Caco-2 (cell line): ENCODE data around the gene ZAR1. TPM values are rescaled to one million over a fixed set of nuclear protein-coding genes. Genes with fewer than 3 reads are reported as not detected.
"Not testable (repeated sequence)": the region's sequence is repeated elsewhere in the genome, so short reads cannot be mapped to it uniquely, and the experiment has no call there.

Source experiments
- BruUV-seq: library from RNA; stranded (reverse); fragments of 400-500 nt; replicated peaks from 2 replicates; lab custom pipeline; 2021; lab: Mats Ljungman, UMichigan
- CTCF ChIA-PET: fragments of 300-600 bp; sonication (Branson Sonifier 250); formaldehyde crosslinking; loops from one replicate; lab custom pipeline; 2022; ENCODE audit warnings: antibody characterized with exemption; lab: Charles Lee
- POLR2A ChIA-PET: fragments of 300-600 bp; sonication (Branson Sonifier 250); formaldehyde crosslinking; loops from one replicate; lab custom pipeline; 2022; ENCODE audit warnings: antibody characterized with exemption; lab: Charles Lee
- DNase-seq, 2 experiments: peaks; one replicate each; pipeline versions ENCODE4 v3.0.0 to v3.0.0-alpha.2; 2020 to 2022
- H3K27me3 ChIP-seq: replicated peaks from 2 replicates; pipeline ENCODE4 v1.6.0; 2011; ENCODE audit warnings: low read length; ENCODE audit not compliant: control insufficient read depth, insufficient read depth
- H3K36me3 ChIP-seq: 2 replicates; pipeline ENCODE4 v1.5.1; 2011; ENCODE audit warnings: low read length; ENCODE audit not compliant: control insufficient read depth, insufficient read depth
- H3K4me1 ChIP-seq: fragments of 250-450 bp; sonication (Bioruptor Pico); 2 replicates; pipeline ENCODE4 v1.5.1; 2020; ENCODE audit warnings: mild to moderate bottlenecking
- H3K4me3 ChIP-seq: 2 replicates; pipeline ENCODE4 v1.5.1; 2011; ENCODE audit warnings: low read depth, mild to moderate bottlenecking, control low read depth, low read length
- H3K9me3 ChIP-seq: fragments of 250-450 bp; sonication (Bioruptor Pico); 2 replicates; pipeline ENCODE4 v1.5.1; 2020; ENCODE audit warnings: mild to moderate bottlenecking, moderate library complexity
- H3K27ac Mint-ChIP-seq: one replicate; pipeline ENCODE4 v1.8.0; 2022; ENCODE audit warnings: mixed read lengths; ENCODE audit not compliant: unreplicated experiment
- H3K27me3 Mint-ChIP-seq: one replicate; pipeline ENCODE4 v1.8.0; 2022; ENCODE audit warnings: mixed read lengths; ENCODE audit not compliant: insufficient read depth, unreplicated experiment
- H3K36me3 Mint-ChIP-seq: one replicate; pipeline ENCODE4 v1.8.0; 2022; ENCODE audit warnings: mild to moderate bottlenecking, mixed read lengths; ENCODE audit not compliant: insufficient read depth, unreplicated experiment
- H3K4me1 Mint-ChIP-seq: one replicate; pipeline ENCODE4 v1.8.0; 2022; ENCODE audit warnings: low read depth, mixed read lengths; ENCODE audit not compliant: unreplicated experiment
- H3K4me3 Mint-ChIP-seq: one replicate; pipeline ENCODE4 v1.8.0; 2022; ENCODE audit warnings: mild to moderate bottlenecking, moderate library complexity, mixed read lengths; ENCODE audit not compliant: unreplicated experiment
- H3K9me3 Mint-ChIP-seq: one replicate; pipeline ENCODE4 v1.8.0; 2022; ENCODE audit warnings: mixed read lengths; ENCODE audit not compliant: unreplicated experiment
- intact Hi-C: fragments of 100-400 bp; cut with micrococcal nuclease; formaldehyde crosslinking; loops from one replicate; pipeline ENCODE4 v1.10.0; 2022; ENCODE audit not compliant: unreplicated experiment
- total RNA-seq: library from RNA; stranded (reverse); gene quantifications from 2 replicates; pipeline ENCODE4 v1.2.3, GENCODE V29; 2022
- TF ChIP-seq, protein P1 (sequence below), 2 experiments: fragments of 200-600 bp in 1 of 2; IDR thresholded peaks; 1 replicate in 1 of 2; 2 replicates in 1 of 2; pipeline versions ENCODE4 v1.5.1 to v1.8.0; 2011 to 2022; ENCODE audit warnings: antibody characterized with exemption in 1 of 2, control low read depth in 1 of 2, inconsistent platforms in 1 of 2, low read depth in 1 of 2, low read length in 1 of 2, mild to moderate bottlenecking in 1 of 2, moderate library complexity in 1 of 2; ENCODE audit not compliant: insufficient read depth in 1 of 2, severe bottlenecking in 1 of 2, unreplicated experiment in 1 of 2

Gene ZAR1
- total RNA-seq, 1 experiment from 2014 or later = not detected

DNA sequence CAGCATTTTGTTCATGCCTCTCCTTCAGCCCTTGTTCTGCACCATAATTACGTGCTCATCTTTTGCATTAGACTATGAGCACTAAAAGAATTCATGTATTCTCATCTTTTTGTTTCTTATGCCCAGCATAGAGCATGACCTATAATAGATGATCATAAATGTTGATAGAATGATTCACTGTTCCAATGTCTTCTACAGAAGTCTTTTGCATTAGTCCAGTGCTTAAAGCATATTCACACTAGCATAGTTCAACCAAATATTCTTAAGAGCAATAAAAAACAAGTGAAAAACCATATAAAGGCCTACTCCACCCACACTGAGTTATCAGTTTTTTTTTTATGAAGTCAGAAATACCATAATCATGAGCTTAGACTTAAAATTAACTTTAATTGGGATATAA is 43.4 kb upstream of the ZAR1 start:
- Mint-ChIP-seq H3K27me3 (no peaks in the 10 kb centered on the region), H3K36me3 (no peaks in the 10 kb centered on the region), H3K9me3 (no peaks in the 10 kb centered on the region), H3K4me1 (peaks cover 10% of the 10 kb centered on the region), H3K27ac (no peak overlapping the region), H3K4me3 (no peak overlapping the region)
- POLR2A ChIA-PET = no interaction called here
- intact Hi-C loops = loop anchor here (10.0 kb wide), 1 partner anchor 58 kb away; no protein-coding TSS in a partner anchor
- Histone ChIP-seq H3K4me3 (no peak overlapping the region), H3K36me3 (no peaks in the 10 kb centered on the region), H3K27me3 (no peaks in the 10 kb centered on the region), H3K9me3 (no peaks in the 10 kb centered on the region), H3K4me1 (peaks cover 9% of the 10 kb centered on the region)
- TF ChIP-seq, protein P1, sequence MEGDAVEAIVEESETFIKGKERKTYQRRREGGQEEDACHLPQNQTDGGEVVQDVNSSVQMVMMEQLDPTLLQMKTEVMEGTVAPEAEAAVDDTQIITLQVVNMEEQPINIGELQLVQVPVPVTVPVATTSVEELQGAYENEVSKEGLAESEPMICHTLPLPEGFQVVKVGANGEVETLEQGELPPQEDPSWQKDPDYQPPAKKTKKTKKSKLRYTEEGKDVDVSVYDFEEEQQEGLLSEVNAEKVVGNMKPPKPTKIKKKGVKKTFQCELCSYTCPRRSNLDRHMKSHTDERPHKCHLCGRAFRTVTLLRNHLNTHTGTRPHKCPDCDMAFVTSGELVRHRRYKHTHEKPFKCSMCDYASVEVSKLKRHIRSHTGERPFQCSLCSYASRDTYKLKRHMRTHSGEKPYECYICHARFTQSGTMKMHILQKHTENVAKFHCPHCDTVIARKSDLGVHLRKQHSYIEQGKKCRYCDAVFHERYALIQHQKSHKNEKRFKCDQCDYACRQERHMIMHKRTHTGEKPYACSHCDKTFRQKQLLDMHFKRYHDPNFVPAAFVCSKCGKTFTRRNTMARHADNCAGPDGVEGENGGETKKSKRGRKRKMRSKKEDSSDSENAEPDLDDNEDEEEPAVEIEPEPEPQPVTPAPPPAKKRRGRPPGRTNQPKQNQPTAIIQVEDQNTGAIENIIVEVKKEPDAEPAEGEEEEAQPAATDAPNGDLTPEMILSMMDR (IDR thresholded peaks at IDR 0.05; ENCODE audit: insufficient read depth in 1 of 2, low read depth in 1 of 2, low read length in 1 of 2, severe bottlenecking in 1 of 2, unreplicated experiment in 1 of 2) = no peak
- no TSS peak for BruUV-seq
- CTCF ChIA-PET = interaction anchor here (0.6 to 1.7 kb wide), 3 partner anchors 14 to 374 kb away, joined by 4 to 6 read pairs (median 4); no protein-coding TSS in a partner anchor
- DNase-seq = no peak

DNA sequence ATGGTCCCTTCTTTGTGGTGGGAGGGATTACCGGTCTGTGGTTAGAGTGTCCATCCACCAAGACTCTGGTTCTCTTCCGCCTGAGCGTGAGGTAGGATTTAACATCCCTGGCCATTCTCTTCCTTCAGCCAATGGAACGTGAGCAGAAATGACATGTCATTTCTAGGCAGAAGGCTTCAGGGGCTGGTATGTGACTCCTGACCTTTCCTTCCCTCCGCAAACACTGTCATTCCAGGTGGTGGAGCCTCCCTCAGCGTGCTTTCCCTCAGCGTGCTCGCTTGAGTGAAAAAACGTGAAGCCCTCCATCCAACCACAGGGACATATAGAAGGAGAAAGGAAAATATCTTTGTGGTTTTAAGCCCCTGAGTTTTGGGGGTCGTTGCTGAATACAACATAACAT is 40.9 kb upstream of the ZAR1 start:
- H3K9me3 ChIP-seq = no peaks in the 10 kb centered on the region
- no TSS peak for BruUV-seq
- no peak overlapping the region for H3K4me3 ChIP-seq
- H3K27me3 ChIP-seq = no peaks in the 10 kb centered on the region
- intact Hi-C loops = loop anchor here (2.0 to 10.0 kb wide), 2 partner anchors 56 to 98 kb away; no protein-coding TSS in a partner anchor
- ChIA-PET POLR2A (no interaction called here), CTCF (no interaction called here)
- H3K27me3 Mint-ChIP-seq = no peaks in the 10 kb centered on the region
- H3K36me3 ChIP-seq = no peaks in the 10 kb centered on the region
- no peak overlapping the region for H3K4me3 Mint-ChIP-seq
- peaks cover 10% of the 10 kb centered on the region for H3K4me1 Mint-ChIP-seq
- DNase-seq = peak; percentile 17 to 45
- no peaks in the 10 kb centered on the region for H3K9me3 Mint-ChIP-seq
- no peaks in the 10 kb centered on the region for H3K36me3 Mint-ChIP-seq
- peak overlapping the region; percentile 80 for H3K27ac Mint-ChIP-seq
- peaks cover 9% of the 10 kb centered on the region for H3K4me1 ChIP-seq
- TF ChIP-seq, protein P1 (IDR thresholded peaks at IDR 0.05; ENCODE audit: insufficient read depth in 1 of 2, low read depth in 1 of 2, low read length in 1 of 2, severe bottlenecking in 1 of 2, unreplicated experiment in 1 of 2) = no peak

DNA sequence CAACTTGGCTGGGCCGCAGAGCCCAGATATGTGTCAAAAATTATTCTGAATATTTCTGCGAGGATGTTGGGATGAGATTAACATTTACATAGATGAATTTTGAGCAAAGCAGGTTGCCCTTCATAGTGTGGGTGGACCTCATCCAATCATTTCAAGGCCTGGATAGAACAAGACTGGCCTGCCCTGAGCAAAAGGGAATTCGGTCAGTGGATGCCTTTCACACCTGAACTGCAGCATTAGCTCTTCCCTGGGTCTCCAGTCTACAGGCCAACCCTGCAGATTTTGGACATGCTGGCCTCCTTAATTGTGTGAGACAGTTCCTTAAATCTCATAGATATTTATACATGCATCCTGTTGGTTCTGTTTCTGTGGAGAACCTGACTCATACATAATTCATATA is 39.3 kb upstream of the ZAR1 start:
- Histone ChIP-seq H3K36me3 (no peaks in the 10 kb centered on the region), H3K27me3 (no peaks in the 10 kb centered on the region), H3K4me3 (no peak overlapping the region), H3K9me3 (no peaks in the 10 kb centered on the region), H3K4me1 (peaks cover 9% of the 10 kb centered on the region)
- ChIA-PET POLR2A (no interaction called here), CTCF (no interaction called here)
- no TSS peak for BruUV-seq
- TF ChIP-seq, protein P1 (IDR thresholded peaks at IDR 0.05; ENCODE audit: insufficient read depth in 1 of 2, low read depth in 1 of 2, low read length in 1 of 2, severe bottlenecking in 1 of 2, unreplicated experiment in 1 of 2) = no peak
- no peak overlapping the region for H3K27ac Mint-ChIP-seq
- H3K4me3 Mint-ChIP-seq = no peak overlapping the region
- H3K9me3 Mint-ChIP-seq = no peaks in the 10 kb centered on the region
- peaks cover 10% of the 10 kb centered on the region for H3K4me1 Mint-ChIP-seq
- no peaks in the 10 kb centered on the region for H3K36me3 Mint-ChIP-seq
- H3K27me3 Mint-ChIP-seq = no peaks in the 10 kb centered on the region
- DNase-seq = no peak
- intact Hi-C loops = no loop called here

DNA sequence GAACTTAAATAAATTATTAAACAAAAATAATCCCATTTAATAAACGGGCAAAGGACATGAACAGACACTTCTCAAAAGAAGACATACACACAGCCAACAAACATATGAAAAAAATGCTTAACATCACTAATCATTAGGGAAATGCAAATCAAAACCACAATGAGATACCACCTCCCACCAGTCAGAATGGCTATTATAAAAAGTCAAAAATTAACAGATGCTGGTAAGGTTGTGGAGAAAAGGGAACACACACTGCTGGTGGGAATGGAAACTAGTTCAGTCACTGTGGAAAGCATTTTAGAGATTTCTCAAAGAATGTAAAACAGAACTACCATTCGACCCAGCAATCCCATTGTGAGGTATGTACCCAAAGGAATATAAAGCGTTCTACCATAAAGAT is 38.4 kb upstream of the ZAR1 start:
- H3K4me3 Mint-ChIP-seq, CTCF ChIA-PET, H3K27ac Mint-ChIP-seq, intact Hi-C loops, H3K36me3 ChIP-seq, POLR2A ChIA-PET, H3K4me3 ChIP-seq, H3K9me3 ChIP-seq, DNase-seq, BruUV-seq, H3K9me3 Mint-ChIP-seq, H3K27me3 Mint-ChIP-seq, H3K36me3 Mint-ChIP-seq, H3K4me1 ChIP-seq, H3K27me3 ChIP-seq: not testable (repeated sequence)
- peaks cover 10% of the 10 kb centered on the region for H3K4me1 Mint-ChIP-seq
